Spleen (tissue), 11 donors: ENCODE data around the gene SDSL. TPM values are rescaled to one million over a fixed set of nuclear protein-coding genes. Genes with fewer than 3 reads are reported as not detected.

Experiments used
- DNase-seq: peaks from one replicate; pipeline ENCODE4 v3.0.0-alpha.2; 2020
- H3K27ac ChIP-seq, 8 donors: fragments of 200-600 bp; sonication (generic) in 7 of 8; 1 replicate in 4 of 8; 2 replicates in 4 of 8; pipeline versions ENCODE4 v1.5.0 to v1.8.0; 2016 to 2021; ENCODE audit warnings: inconsistent platforms in 4 of 8, mild to moderate bottlenecking in 4 of 8, moderate library complexity in 1 of 8
- H3K27me3 ChIP-seq, 7 donors: fragments of 200-600 bp; sonication (generic) in 6 of 7; replicated peaks in 1 of 7; 1 replicate in 4 of 7; 2 replicates in 3 of 7; pipeline versions ENCODE4 v1.5.0 to v1.8.0; 2016 to 2021; ENCODE audit warnings: inconsistent platforms in 3 of 7, mild to moderate bottlenecking in 1 of 7
- H3K36me3 ChIP-seq, 6 donors: fragments of 200-600 bp; sonication (generic) in 5 of 6; 1 replicate in 4 of 6; 2 replicates in 2 of 6; pipeline versions ENCODE4 v1.5.0 to v1.8.0; 2016 to 2021; ENCODE audit warnings: inconsistent platforms in 2 of 6
- H3K4me1 ChIP-seq, 6 donors: fragments of 200-600 bp; sonication (generic) in 5 of 6; 1 replicate in 3 of 6; 2 replicates in 3 of 6; pipeline versions ENCODE4 v1.5.0 to v1.8.0; 2016 to 2021; ENCODE audit warnings: inconsistent platforms in 3 of 6
- H3K4me3 ChIP-seq, 8 donors: fragments of 200-600 bp; sonication (generic) in 7 of 8; 1 replicate in 4 of 8; 2 replicates in 4 of 8; pipeline versions ENCODE4 v1.5.0 to v1.8.0; 2016 to 2021; ENCODE audit warnings: inconsistent platforms in 4 of 8, mild to moderate bottlenecking in 4 of 8, moderate library complexity in 2 of 8
- H3K9me3 ChIP-seq, 8 donors: fragments of 200-600 bp; sonication (generic) in 7 of 8; 1 replicate in 4 of 8; 2 replicates in 4 of 8; pipeline versions ENCODE4 v1.5.0 to v1.8.0; 2016 to 2021; ENCODE audit warnings: inconsistent platforms in 4 of 8
- CTCF ChIP-seq, 11 experiments: fragments of 200-600 bp in 7 of 11; fragments of 450-650 bp in 4 of 11; sonication (generic) in 4 of 11; IDR thresholded peaks in 8 of 11; conservative IDR thresholded peaks in 3 of 11; 1 replicate in 7 of 11; 2 replicates in 4 of 11; pipeline versions ENCODE4 v1.4.0 to v1.8.0; 2016 to 2021; ENCODE audit warnings: antibody characterized with exemption in 11 of 11, inconsistent platforms in 4 of 11, mild to moderate bottlenecking in 1 of 11
- POLR2A ChIP-seq, 3 donors: fragments of 450-650 bp; IDR thresholded peaks; one replicate each; pipeline ENCODE4 v1.5.1; 2017; ENCODE audit warnings: antibody characterized with exemption in 3 of 3, mild to moderate bottlenecking in 1 of 3
- POLR2AphosphoS5 ChIP-seq, 3 donors: sonication (generic); formaldehyde crosslinking; IDR thresholded peaks; one replicate each; pipeline ENCODE4 v1.5.1; 2017; ENCODE audit warnings: antibody characterized with exemption in 3 of 3
- WGBS, 5 donors: extraction: QIAGEN DNeasy Blood & Tissue Kit in 3 of 5; methylation state at CpG; one replicate each; pipeline versions ENCODE4 v1.1.5 to v1.1.7; 2013 to 2018; 5-methylcytosine and 5-hydroxymethylcytosine counted together
- intact Hi-C: fragments of 100-400 bp; cut with DNase I; formaldehyde crosslinking; loops from one replicate; pipeline ENCODE4 v1.15.0; 2023; ENCODE audit warnings: low total_unique reads
- polyA plus RNA-seq, 3 donors: library from polyadenylated mRNA; stranded (reverse); fragments of 200-250 nt; gene quantifications; one replicate each; pipeline ENCODE4 v1.2.1, GENCODE V29; 2013
- total RNA-seq, 7 donors: library from RNA; depleted of rRNA in 3 of 7; stranded (reverse); fragments of >200 nt in 3 of 7; fragmentation: NEBNext Ultra II Directional in 4 of 7; extraction: Animal tissue kit (Norgen Biotek cat#: 25700) in 4 of 7; gene quantifications; one replicate each; pipeline versions ENCODE4 v1.1.0 to v1.2.1, GENCODE V29; 2016 to 2021
- donor health status: healthy with polysubstance abuse.
- donor health status: DM: no; HTN: no; CAD: no; lungs with moderate emphysema.
- donor health status: DM: no; HTN: no; CAD: no.
- donor health status: Bipolar disorder and iron deficiency.
- donor health status: healthy.
- donor health status: DM: no; HTN: no; CAD: no.
- donor health status: DM: yes; HTN: yes; CAD: no.

The SDSL gene
- total and polyA plus RNA-seq, 10 donors: 2.0 to 12.1 (median 5.2) TPM

DNA sequence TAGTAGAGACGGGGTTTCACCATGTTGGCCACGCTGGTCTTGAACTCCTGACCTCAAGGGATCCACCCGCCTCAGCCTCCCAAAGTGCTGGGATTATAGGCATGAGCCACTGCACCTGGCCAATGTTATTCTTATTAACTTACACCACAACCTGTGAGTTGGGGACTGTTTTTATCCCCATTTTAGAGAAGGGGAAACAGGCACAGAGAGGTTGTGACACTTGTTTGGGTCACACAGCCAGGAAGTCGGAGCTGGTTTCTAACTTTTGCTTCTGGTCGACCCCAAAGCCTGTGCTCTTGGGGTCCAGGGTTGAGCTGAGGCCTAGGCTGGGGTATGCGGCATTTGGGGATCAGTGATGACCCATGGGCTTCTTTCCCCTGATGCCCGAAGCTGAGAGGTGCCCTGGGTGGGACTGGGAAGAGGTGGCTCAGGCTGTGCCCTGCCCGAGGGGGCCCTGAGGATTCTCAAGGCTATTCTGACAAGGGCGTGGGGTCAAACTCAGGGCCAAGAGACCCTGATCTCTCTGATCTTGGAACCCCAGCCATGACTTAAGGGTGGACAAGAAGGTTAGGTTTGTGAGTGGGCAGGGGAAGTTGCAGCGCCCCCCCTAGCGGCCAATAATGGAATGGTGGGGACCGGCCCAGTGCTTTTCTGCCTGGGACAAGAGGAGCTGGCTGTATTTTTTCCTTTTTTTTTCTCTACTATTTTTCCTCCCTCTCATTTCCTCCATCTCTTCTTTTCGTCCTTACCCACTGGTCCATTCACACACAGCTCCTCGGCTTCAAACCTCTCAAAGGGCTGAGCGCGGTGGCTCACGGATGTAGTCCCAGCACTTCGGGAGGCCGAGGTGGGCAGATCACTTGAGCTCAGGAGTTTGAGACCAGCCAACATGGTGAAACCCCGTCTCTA is 3.0 kb downstream of the SDSL start:
- WGBS, 5 donors: 56 to 65% (median 61%) methylated on average over 17 to 20 of the region's 20 CpGs
- no peak overlapping the region for H3K4me3 ChIP-seq

DNA sequence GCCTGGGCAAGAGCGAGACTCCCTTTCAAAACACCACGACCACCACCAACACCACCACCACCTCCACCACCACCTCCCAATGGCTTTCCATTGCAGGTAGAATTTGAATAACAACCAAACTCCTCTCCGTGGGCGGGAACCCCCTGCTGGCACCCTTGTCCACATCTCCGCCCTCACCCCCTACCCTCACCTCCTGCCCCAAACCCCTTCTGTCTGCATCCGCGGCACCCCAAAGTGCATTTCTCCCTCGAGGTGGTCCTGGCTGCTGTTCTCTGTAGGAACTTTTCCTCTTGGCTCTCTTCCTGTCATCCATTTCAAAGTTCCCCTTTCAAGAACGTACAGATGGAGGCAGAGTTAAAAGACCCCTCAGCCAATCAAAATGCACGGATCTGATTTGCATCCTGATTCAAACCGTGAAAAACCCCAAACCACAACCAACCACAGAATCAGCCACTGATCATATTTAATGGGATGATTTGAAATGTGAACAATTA is 3.8 kb downstream of the SDSL start:
- intact Hi-C loops: loop anchor here (10.0 kb wide), 1 partner anchor 101 kb away; no protein-coding TSS in a partner anchor
- DNase-seq: no peak
- 32 to 46% (median 41%) methylated on average over 11 of the region's 11 CpGs for WGBS, 5 donors

More for the DNA sequence above, 3.0 kb downstream of the SDSL start:
- Histone ChIP-seq H3K36me3 (no peaks in the 10 kb centered on the region), H3K9me3 (no peaks in the 10 kb centered on the region), H3K27ac (no peak overlapping the region), H3K27me3 (peaks cover 0 to 37% (median 0%) of the 10 kb centered on the region in 7 donors), H3K4me1 (peaks cover 11 to 37% (median 19%) of the 10 kb centered on the region in 6 donors)
- TF ChIP-seq POLR2A (IDR thresholded peaks at IDR 0.05) (no peak), POLR2AphosphoS5 (IDR thresholded peaks at IDR 0.05) (no peak), CTCF (IDR thresholded peaks at IDR 0.05 in 8 of 11, conservative IDR thresholded peaks at IDR 0.05 in 3 of 11) (peak; percentile 56 to 90 (median 81))
- peak; percentile 80 for DNase-seq
- intact Hi-C loops: loop anchor here (10.0 kb wide), 1 partner anchor 100 kb away; no protein-coding TSS in a partner anchor

DNA sequence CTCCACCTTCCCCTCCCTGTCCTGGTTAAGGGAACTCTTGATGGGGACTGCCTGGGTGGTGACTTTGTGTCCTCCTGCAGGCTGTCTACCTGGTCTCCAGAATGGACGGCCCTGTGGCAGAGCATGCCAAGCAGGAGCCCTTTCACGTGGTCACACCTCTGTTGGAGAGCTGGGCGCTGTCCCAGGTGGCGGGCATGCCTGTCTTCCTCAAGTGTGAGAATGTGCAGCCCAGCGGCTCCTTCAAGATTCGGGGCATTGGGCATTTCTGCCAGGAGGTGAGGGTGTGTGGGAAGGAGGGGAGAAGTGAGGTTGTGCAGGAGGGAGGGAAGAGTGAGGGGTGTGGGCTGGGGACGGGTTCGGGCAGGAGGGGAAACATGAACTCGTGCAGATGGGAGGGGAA is 5.7 kb downstream of the SDSL start:
- no peak for DNase-seq
- no peak for TF ChIP-seq POLR2A (IDR thresholded peaks at IDR 0.05)
- no peak for TF ChIP-seq CTCF (IDR thresholded peaks at IDR 0.05 in 8 of 11, conservative IDR thresholded peaks at IDR 0.05 in 3 of 11)
- no peak for TF ChIP-seq POLR2AphosphoS5 (IDR thresholded peaks at IDR 0.05)

More for the DNA sequence above, 3.8 kb downstream of the SDSL start:
- Histone ChIP-seq H3K4me3 (no peak overlapping the region), H3K27ac (no peak overlapping the region), H3K9me3 (no peaks in the 10 kb centered on the region), H3K27me3 (peaks cover 0 to 42% (median 0%) of the 10 kb centered on the region in 7 donors), H3K4me1 (peaks cover 11 to 37% (median 19%) of the 10 kb centered on the region in 6 donors), H3K36me3 (no peaks in the 10 kb centered on the region)
- TF ChIP-seq CTCF (IDR thresholded peaks at IDR 0.05 in 8 of 11, conservative IDR thresholded peaks at IDR 0.05 in 3 of 11) (no peak), POLR2AphosphoS5 (IDR thresholded peaks at IDR 0.05) (no peak), POLR2A (IDR thresholded peaks at IDR 0.05) (no peak)

GRCh38 chr12:113428482-113428881 is 6.3 kb downstream of the SDSL start:
- no peak for DNase-seq
- intact Hi-C loops: loop anchor here (10.0 kb wide), 1 partner anchor 104 kb away; no protein-coding TSS in a partner anchor
- TF ChIP-seq POLR2A (IDR thresholded peaks at IDR 0.05): no peak
- no peak for TF ChIP-seq POLR2AphosphoS5 (IDR thresholded peaks at IDR 0.05)
- no peak for TF ChIP-seq CTCF (IDR thresholded peaks at IDR 0.05 in 8 of 11, conservative IDR thresholded peaks at IDR 0.05 in 3 of 11)
- no peaks in the 10 kb centered on the region for H3K36me3 ChIP-seq
- no peaks in the 10 kb centered on the region for H3K9me3 ChIP-seq
- peaks cover 0 to 16% (median 2%) of the 10 kb centered on the region in 6 donors for H3K4me1 ChIP-seq
- no peak overlapping the region for H3K27ac ChIP-seq
- H3K4me3 ChIP-seq: no peak overlapping the region
- WGBS, 5 donors: 86 to 100% (median 94%) methylated on average over 1 of the region's 1 CpG
- peaks cover 0 to 44% (median 0%) of the 10 kb centered on the region in 7 donors for H3K27me3 ChIP-seq

More for the DNA sequence above, 5.7 kb downstream of the SDSL start:
- no peaks in the 10 kb centered on the region for H3K9me3 ChIP-seq
- no peak overlapping the region for H3K27ac ChIP-seq
- H3K4me1 ChIP-seq: peaks cover under 1 to 22% (median 7%) of the 10 kb centered on the region in 6 donors
- H3K27me3 ChIP-seq: peaks cover 0 to 44% (median 0%) of the 10 kb centered on the region in 7 donors
- no peak overlapping the region for H3K4me3 ChIP-seq
- intact Hi-C loops: loop anchor here (10.0 kb wide), 1 partner anchor 103 kb away; no protein-coding TSS in a partner anchor
- 72 to 89% (median 76%) methylated on average over 9 of the region's 9 CpGs for WGBS, 5 donors
- H3K36me3 ChIP-seq: no peaks in the 10 kb centered on the region
